Thoracic aorta (tissue), 2 donors: Measurements from ENCODE around the gene BAG3. TPM values are rescaled to one million over a fixed set of nuclear protein-coding genes. Genes with fewer than 3 reads are reported as not detected.

Experiments
- ATAC-seq: fragments of 150-250 bp; one replicate; pipeline ENCODE4 v1.8.0; 2017; ENCODE audit warnings: low read depth; ENCODE audit not compliant: insufficient number of reproducible peaks, low FRiP score
- DNase-seq: peaks from one replicate; pipeline ENCODE4 v3.0.0-alpha.2; 2020; ENCODE audit warnings: low spot score
- H3K27ac ChIP-seq, 2 donors: fragments of 200-600 bp; sonication (generic); 1 replicate in 1 of 2; 2 replicates in 1 of 2; pipeline ENCODE4 v1.5.1; 2016; ENCODE audit warnings: mild to moderate bottlenecking in 2 of 2, moderate library complexity in 2 of 2
- H3K27me3 ChIP-seq: fragments of 200-600 bp; sonication (generic); replicated peaks from 2 replicates; pipeline ENCODE4 v1.6.0; 2016; ENCODE audit warnings: mild to moderate bottlenecking; ENCODE audit not compliant: insufficient read depth
- H3K36me3 ChIP-seq: fragments of 200-600 bp; sonication (generic); one replicate; pipeline ENCODE4 v1.5.1; 2016
- H3K4me1 ChIP-seq, 2 donors: fragments of 200-600 bp; sonication (generic); 1 replicate in 1 of 2; 2 replicates in 1 of 2; pipeline versions ENCODE4 v1.5.1 to v1.6.0; 2016; ENCODE audit warnings: low read depth in 2 of 2, mild to moderate bottlenecking in 1 of 2; ENCODE audit not compliant: control insufficient read depth in 1 of 2
- H3K4me3 ChIP-seq: fragments of 200-600 bp; sonication (generic); 2 replicates; pipeline ENCODE4 v1.5.1; 2016; ENCODE audit warnings: mild to moderate bottlenecking
- H3K9me3 ChIP-seq: fragments of 200-600 bp; sonication (generic); 2 replicates; pipeline ENCODE4 v1.5.1; 2016
- total RNA-seq, 2 donors: library from RNA; depleted of rRNA; stranded (reverse); fragments of >200 nt; gene quantifications; one replicate each; pipeline versions ENCODE4 v1.1.0 to v1.2.3, GENCODE V29; 2016
- TF ChIP-seq, protein P1 (sequence below): fragments of 200-600 bp; sonication (generic); IDR thresholded peaks from one replicate; pipeline ENCODE4 v1.5.1; 2019; ENCODE audit warnings: antibody characterized with exemption

The BAG3 gene
- total RNA-seq, 2 donors from 2014 or later, result 48.9 to 87.6 TPM

DNA sequence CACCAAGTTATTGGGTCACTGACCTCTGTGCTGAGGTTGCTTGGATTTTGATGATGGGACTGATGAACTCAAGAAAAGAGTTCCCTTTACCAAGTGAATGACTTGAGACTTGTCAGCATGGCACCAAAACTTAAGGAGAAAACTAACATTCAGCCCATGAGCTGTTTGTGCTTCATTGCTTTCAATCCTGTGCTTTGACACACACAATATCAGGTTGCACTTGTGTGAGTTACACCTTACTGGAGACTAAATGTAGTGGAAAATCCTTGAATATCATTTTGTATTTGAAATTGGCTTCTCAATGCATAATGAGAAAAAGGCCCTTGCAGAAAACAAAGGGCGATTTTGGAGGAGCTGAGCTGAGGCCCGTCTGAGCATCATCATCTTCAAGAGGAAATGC, 2.7 kb downstream of the BAG3 start:
- H3K4me1 ChIP-seq, result peaks cover 40 to 59% of the 10 kb centered on the region in 2 donors
- peak overlapping the region; percentile 92 for H3K4me3 ChIP-seq
- H3K9me3 ChIP-seq, result no peaks in the 10 kb centered on the region
- TF ChIP-seq, protein P1, sequence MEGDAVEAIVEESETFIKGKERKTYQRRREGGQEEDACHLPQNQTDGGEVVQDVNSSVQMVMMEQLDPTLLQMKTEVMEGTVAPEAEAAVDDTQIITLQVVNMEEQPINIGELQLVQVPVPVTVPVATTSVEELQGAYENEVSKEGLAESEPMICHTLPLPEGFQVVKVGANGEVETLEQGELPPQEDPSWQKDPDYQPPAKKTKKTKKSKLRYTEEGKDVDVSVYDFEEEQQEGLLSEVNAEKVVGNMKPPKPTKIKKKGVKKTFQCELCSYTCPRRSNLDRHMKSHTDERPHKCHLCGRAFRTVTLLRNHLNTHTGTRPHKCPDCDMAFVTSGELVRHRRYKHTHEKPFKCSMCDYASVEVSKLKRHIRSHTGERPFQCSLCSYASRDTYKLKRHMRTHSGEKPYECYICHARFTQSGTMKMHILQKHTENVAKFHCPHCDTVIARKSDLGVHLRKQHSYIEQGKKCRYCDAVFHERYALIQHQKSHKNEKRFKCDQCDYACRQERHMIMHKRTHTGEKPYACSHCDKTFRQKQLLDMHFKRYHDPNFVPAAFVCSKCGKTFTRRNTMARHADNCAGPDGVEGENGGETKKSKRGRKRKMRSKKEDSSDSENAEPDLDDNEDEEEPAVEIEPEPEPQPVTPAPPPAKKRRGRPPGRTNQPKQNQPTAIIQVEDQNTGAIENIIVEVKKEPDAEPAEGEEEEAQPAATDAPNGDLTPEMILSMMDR, result no peak
- no peak for ATAC-seq
- DNase-seq, result no peak
- no peaks in the 10 kb centered on the region for H3K36me3 ChIP-seq
- peak overlapping the region; percentile 1 to 99 for H3K27ac ChIP-seq
- no peaks in the 10 kb centered on the region for H3K27me3 ChIP-seq

DNA sequence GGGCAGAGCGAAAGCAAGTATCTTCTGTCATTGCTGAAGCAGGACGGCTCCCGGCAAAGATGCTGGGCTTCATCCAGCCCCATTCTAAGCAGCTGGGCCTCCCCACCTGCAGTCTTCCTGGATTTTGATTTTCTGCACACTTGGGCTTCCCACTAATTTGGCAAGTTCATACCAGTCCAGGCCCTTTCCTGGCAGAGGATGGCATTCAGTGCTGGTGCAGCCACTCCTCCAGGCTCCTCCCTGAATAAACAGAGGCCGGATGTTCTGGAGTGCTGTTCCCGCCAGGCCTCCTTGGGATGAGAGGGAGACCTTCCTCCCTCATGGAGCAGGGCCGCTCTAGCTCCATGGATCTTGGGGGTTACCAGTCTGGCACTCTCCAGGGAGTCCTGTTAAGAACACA, 3.4 kb downstream of the BAG3 start:
- H3K9me3 ChIP-seq, result no peaks in the 10 kb centered on the region
- H3K4me3 ChIP-seq, result peak overlapping the region; percentile 92
- DNase-seq (peak; percentile 31), ATAC-seq (no peak)
- no peaks in the 10 kb centered on the region for H3K36me3 ChIP-seq
- H3K27me3 ChIP-seq, result no peaks in the 10 kb centered on the region
- peak overlapping the region; percentile 75 to 99 for H3K27ac ChIP-seq
- H3K4me1 ChIP-seq, result peaks cover 46 to 65% of the 10 kb centered on the region in 2 donors
- TF ChIP-seq, protein P1, result no peak

DNA sequence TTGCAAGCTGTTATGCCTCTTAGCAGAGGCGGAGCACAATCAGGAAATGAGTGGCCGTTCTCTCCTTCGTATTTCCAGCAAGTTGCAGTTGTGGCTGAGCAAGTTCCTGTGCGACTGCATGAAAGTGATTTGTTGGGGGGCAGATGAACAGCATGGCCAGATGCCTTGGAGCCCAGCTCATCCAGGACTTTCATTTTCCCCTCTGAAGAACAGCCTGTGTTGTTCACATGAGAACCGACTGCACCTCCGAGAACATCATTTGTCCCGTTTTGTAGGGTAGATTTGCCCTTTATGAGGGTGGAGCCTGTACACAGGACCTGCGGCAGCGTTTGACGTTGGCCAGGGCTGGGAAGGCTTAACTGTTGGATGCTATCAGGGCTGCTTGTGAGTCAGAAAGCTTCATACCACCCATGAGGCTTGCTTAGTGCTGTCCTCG, 4.4 kb downstream of the BAG3 start:
- Histone ChIP-seq H3K27me3 (no peaks in the 10 kb centered on the region), H3K4me3 (peak overlapping the region; percentile 92), H3K4me1 (peaks cover 52 to 73% of the 10 kb centered on the region in 2 donors), H3K9me3 (no peaks in the 10 kb centered on the region), H3K36me3 (no peaks in the 10 kb centered on the region), H3K27ac (peak overlapping the region; percentile 75 to 99)
- DNase-seq, result no peak
- TF ChIP-seq, protein P1, result no peak
- ATAC-seq, result no peak

DNA sequence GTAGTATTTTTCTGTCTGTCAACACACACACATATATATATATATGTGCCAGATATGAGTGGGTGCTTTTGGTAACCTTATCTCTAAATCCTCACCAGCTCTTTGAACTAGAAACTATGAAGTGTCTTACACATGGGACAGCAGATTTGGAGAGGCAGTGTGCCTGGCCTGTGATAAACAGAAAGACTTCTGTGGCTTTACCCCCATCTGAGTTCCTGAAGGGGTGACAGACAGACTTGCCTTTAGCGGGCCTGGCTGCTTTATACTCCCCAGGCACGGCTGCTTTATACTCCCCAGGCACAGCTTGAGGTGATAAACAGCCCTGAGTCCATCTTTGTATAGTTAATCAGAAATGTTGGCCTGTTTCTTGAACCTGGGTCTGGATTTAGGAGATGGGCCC, 5.6 kb downstream of the BAG3 start:
- TF ChIP-seq, protein P1, result no peak
- no peak overlapping the region for H3K4me3 ChIP-seq
- no peak for DNase-seq
- no peak for ATAC-seq
- no peaks in the 10 kb centered on the region for H3K36me3 ChIP-seq
- no peaks in the 10 kb centered on the region for H3K9me3 ChIP-seq
- H3K27ac ChIP-seq, result peak overlapping the region; percentile 68 to 99
- peaks cover 52 to 85% of the 10 kb centered on the region in 2 donors for H3K4me1 ChIP-seq
- no peaks in the 10 kb centered on the region for H3K27me3 ChIP-seq

DNA sequence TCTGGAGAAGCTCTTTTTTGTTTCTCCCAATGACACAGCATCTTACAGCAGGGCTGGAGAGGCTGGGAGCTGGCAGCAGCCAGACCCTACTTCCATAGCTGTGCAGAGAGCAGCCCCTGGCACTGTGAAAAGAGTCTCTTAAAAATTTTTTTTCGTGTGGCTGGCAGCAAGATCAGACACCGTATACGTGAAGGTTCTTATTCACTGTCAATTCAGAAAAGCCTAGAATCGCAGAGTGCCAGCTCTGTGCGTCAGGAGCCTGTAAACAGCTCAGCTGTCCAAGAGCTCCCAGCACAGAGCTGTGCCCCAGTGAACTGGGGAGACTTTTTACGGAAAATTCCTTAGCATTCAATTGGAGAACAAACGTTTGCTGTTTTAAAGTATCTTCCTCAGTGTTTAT, 6.5 kb downstream of the BAG3 start:
- peaks cover 52 to 86% of the 10 kb centered on the region in 2 donors for H3K4me1 ChIP-seq
- ATAC-seq (no peak), DNase-seq (no peak)
- H3K9me3 ChIP-seq, result no peaks in the 10 kb centered on the region
- no peaks in the 10 kb centered on the region for H3K36me3 ChIP-seq
- H3K27ac ChIP-seq, result peak overlapping the region; percentile 68 to 99
- no peak overlapping the region for H3K4me3 ChIP-seq
- TF ChIP-seq, protein P1, result no peak
- no peaks in the 10 kb centered on the region for H3K27me3 ChIP-seq
